GM18907 (cell line): ENCODE data around the gene TSPAN3.

Experiments used
- ATAC-seq: cut with Tn5 transposase; IDR thresholded peaks from one replicate; pipeline ENCODE4 v1.9.1; 2021; ENCODE audit warnings: mild to moderate bottlenecking, moderate library complexity; ENCODE audit not compliant: unreplicated experiment

TSPAN3 gene

DNA sequence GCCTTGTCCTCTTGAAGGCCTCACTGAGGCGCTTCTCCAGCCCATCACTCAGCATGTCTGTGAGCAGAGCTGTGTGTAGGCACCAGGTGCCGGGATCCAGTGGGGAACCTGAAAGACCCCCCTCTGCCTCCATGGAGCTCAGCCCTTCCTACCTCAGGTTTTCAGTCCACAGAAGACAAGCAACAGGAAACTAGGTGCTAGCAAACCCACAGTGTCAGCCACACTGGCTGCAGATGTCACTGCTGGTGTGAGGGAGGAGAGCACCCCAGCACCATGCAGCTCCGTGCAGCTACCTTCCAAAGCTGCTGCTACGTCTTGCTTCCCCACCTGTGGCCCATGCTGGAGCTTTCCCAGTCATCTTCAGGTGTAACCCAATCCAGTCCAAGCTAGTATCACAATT lies 58.0 kb downstream of the TSPAN3 start:
- no peak for ATAC-seq

- ATAC-seq: no peak
These were observed 58.7 kb downstream of the TSPAN3 start for GRCh38 chr15:77012117-77012712.

- ATAC-seq: no peak
These were observed 60.1 kb downstream of the TSPAN3 start for GRCh38 chr15:77010857-77011256.

- no peak for ATAC-seq
These were observed 60.6 kb downstream of the TSPAN3 start for GRCh38 chr15:77010312-77010686.

GRCh38 chr15:77009646-77010311 lies 61.1 kb downstream of the TSPAN3 start:
- ATAC-seq: no peak

- ATAC-seq: no peak
These were observed 61.7 kb downstream of the TSPAN3 start for GRCh38 chr15:77009176-77009575.

GRCh38 chr15:77004189-77004588 lies 66.7 kb downstream of the TSPAN3 start:
- no peak for ATAC-seq

DNA sequence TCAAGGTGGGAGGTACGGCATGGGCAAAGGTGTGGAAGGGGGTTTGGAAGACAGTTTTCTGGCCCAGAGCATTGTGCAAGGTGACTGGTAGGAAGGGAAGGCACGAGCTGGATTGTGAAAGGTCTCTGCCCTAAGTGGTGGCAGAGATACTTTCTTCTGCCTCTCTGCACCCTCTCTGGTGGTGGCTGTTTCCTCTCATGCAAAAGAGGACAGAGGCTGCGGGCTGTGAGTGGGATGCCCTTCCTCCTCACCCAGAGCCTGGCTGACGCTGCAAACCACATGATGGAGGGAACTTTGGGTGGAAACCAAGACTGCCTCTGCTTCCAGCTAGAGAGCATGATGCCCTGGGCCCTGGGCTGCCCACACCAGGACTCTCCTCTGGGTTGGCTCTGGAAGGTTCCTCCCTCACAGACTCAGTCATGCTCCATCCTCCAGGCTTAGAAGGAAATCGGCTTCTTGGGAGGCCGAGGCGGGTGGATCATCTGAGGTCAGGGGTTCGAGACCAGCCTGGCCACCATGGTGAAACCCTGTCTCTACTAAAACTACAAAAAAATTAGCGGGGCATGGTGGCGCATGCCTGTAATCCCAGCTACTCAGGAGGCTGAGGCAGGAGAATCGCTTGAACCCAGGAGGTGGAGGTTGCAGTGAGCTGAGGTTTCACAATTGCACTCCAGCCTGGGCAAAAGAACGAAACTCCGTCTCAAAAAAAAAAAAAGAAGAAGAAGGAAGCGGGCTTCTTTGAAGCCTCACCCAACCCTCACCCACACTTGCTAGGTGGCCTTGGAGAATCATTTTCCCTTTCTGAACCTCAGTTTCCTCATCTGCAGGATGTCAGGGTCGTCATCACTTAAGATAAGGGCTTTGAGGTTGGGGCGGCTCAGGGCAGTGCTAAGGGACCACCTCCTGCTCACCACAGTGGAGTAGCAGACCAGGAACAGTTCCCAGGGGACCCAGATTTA lies 67.7 kb downstream of the TSPAN3 start:
- peak; percentile 75 for ATAC-seq

DNA sequence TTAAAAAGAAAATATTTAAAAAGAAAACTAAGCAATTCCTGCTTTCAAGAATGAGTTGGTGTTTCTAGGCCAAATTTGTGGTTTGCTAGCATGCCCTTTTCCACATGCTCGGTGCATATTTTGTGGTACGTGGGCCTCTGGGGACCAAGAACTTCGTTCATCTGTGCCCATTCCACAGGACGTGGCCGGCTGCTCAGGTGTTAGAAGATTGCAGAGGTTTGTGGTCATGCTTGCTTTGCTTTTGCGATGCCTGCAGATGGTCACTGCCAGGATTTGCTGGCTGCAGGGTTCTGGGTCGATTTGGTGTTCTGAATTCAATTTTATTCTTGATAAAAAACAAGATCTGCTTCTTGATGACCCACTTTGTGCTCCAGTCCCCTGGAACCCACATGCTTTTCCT lies 68.5 kb downstream of the TSPAN3 start:
- ATAC-seq: no peak

DNA sequence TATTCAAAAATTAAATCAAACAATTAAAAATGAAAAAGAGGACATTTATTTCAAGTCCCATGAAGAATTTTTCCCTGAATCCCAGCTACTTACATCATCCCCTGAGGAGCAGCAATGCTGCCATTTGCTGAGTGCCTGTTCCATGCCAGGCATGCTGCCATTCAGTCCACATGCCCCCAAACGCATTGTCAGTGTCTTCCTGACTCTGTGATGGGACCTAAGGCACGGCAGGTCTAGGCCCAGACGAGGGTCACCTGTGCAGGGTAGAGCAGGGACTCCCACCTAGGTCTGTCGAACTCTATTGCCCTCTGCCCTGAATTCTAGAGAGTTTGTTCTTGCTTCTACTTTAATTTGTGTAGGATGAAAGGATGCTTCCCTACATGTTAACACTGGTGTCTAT lies 68.9 kb downstream of the TSPAN3 start:
- no peak for ATAC-seq

DNA sequence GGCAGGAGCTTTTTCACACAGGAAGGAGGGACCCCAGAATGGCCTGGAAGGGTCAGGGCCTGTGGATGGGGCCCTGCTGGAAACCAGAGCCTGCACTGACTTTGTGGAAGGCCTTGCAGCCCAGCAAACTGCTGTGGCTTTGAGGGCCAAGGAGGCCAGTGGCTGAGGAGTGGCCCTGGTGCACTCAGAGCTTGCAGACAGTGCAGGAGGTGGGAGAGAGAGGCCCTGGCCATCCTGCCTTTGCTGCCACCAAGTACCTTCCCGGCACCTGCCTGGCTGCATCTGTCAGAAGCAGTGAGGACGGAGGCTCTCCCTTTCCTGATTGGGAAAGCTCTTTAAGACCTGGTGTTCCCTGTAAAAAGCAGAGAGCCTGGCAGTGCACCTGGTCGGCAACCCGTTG lies 69.6 kb downstream of the TSPAN3 start:
- ATAC-seq: no peak

DNA sequence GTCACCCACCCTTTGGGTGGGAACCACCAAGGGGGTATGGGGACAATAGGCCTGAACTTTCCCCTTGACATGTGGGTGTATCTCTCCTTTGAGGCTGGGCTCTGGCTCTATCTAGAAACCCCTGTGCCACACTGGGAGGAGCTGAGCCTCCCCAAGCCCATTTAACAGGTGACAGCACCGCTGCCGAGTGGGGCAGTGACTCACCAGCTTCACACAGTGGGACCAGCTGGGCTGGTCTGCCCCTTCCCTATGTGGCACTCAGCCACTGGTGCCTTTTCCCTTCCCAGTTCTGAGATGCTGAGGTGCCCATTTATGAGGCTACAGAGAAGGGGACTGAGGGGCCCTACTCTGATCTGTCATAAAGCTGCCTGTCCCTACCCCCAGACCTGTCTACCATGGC lies 70.9 kb downstream of the TSPAN3 start:
- ATAC-seq: no peak

DNA sequence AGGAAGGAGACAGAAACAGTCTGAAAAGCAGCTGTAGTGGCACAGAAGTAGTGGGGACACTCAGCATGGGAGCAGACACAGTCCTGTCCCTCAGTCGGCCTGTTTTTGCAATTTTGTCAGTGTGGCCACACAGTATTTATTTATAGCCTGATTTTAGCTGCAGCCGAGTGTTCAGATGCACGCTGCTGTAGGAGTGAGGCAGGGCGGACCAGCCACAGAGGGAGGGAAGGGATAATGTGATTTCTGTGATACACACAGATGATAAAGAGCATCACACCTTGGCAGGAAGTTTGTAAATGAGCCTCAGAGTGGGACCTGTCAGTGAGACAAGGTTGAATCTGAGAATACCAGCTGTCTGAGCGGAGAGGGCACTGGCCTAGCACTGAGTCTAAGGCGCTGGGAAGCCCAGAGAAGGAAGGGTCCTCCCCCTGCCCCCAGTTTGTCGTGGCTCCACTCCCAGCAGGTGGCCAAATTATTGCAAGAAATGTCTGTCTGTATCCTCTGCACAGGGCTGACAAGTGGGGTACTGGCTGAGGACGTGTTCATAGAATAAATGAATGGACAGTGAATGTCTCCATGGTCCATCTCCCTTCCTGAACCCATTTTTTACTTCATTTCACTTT lies 72.1 kb downstream of the TSPAN3 start:
- ATAC-seq: no peak

DNA sequence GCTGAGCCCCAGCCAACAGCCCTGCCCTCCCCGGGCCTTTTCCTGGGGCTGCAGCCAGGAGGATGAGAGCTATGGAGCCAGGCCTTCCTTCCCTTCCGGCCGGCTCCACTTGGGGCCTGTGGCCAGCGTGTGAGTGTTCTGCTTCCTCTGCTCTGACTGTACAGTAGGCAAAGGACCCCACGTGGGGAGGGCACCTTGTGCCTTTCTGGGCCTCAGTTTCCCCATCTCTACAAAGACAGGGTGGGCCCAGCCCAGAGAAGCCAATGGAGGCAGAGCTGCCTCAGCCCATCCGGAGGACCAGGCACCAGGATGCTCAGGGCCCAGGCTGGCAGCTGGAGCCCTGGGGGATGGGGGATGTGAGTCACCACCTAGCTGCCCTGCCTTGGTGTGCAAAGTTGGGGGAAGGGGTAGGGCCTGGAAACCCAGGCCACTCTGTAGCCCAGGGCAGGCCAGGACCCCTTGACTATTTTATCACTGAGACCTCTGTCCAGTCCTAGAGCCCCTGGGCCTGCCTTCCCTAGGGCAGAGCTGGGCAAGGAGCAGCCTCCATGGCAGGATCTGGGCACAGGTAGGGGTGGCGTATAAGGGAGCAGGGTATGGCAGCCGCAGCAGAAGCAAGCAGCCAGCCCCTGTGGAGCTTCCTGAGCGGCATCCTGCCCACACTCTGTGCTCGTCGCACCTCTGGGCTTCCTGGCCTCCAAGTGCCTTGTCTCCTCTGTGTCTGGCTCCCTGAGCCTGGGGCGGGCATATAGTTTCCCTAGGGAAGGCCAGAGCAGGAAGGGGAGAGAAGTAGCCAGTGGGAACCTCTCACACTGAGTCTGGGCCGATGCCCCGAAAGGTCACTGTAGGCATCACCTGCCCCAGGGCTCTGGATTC lies 74.1 kb downstream of the TSPAN3 start:
- no peak for ATAC-seq

DNA sequence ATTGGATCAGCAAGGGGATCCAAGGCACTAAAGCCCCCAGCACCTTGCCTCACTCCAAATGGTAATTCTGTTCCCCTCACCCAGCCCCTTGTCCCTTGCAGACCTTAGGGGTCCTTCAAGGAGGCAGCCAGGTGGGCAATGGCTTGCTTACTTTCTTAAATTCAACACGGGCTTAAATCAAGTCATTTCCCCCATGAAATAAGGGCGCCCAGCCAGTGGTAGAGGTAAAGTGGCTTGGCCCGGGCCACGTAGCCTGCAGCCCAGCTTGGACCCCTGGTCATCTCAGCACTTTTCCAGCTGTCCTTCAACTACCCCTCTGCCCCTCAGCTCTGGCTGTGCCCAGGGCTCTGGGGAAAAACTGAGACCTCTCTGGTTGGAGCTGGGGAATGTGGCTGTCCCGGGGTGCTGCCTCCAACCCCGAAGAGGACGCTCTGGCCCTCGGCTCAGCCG lies 74.8 kb downstream of the TSPAN3 start:
- no peak for ATAC-seq

GRCh38 chr15:76994971-76995945 lies 75.7 kb downstream of the TSPAN3 start, which contains the start of gene PSTPIP1:
Gene PSTPIP1, plus strand, starts transcription at chr15:76995126. Its CDS starts 448 bp downstream, at chr15:76995574.
- ATAC-seq: peak; percentile 64

- ATAC-seq: no peak
These were observed 76.4 kb downstream of the TSPAN3 start for GRCh38 chr15:76994496-76994895.

GRCh38 chr15:76994001-76994400 lies 76.9 kb downstream of the TSPAN3 start:
- ATAC-seq: no peak

GRCh38 chr15:76993114-76993725 lies 77.7 kb downstream of the TSPAN3 start:
- no peak for ATAC-seq
